ENCODE results near the gene ASAP2.

ASAP2 gene

GRCh38 chr2:9300829-9301453 is 94.3 kb downstream of the ASAP2 start:
- DNase-seq: no peak

- DNase-seq: no peak
These were observed 96.1 kb downstream of the ASAP2 start for GRCh38 chr2:9302755-9303154.

DNA sequence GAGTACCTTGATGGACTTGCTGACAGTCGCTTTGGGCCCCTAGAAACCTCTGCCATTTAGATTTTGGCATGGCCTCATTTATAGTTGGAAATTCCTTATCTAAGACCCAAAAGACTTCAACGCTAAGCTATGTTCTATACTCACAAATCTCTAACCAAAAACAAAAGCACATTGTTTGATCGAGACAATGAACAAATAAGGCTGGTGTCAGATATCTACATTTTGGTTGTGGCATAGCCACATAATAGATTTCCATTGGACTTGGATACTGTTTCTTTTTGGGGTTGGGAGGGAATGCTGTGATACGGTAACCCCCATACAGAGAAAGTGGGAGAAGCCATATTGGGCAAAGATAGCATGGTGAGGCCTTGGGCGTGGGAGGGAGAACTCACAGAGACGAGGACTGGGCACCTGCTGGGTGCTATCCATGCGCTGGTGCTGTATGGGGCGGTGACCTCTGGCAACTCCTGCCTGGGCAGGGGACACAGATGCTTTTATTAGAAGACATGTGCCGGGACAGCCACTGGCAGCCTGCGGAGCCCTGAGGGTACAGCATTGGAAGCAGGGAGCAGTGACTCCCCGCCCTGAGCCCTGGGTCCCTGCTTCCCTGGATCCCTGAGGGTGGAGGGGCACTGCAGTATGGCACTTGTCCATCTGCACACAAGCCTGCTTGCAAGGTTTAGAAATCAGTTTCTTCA is 97.1 kb downstream of the ASAP2 start:
- no peak for DNase-seq

GRCh38 chr2:9306911-9307310 is 100.3 kb downstream of the ASAP2 start:
- no peak for DNase-seq

GRCh38 chr2:9307535-9307934 is 100.9 kb downstream of the ASAP2 start:
- DNase-seq: no peak

DNA sequence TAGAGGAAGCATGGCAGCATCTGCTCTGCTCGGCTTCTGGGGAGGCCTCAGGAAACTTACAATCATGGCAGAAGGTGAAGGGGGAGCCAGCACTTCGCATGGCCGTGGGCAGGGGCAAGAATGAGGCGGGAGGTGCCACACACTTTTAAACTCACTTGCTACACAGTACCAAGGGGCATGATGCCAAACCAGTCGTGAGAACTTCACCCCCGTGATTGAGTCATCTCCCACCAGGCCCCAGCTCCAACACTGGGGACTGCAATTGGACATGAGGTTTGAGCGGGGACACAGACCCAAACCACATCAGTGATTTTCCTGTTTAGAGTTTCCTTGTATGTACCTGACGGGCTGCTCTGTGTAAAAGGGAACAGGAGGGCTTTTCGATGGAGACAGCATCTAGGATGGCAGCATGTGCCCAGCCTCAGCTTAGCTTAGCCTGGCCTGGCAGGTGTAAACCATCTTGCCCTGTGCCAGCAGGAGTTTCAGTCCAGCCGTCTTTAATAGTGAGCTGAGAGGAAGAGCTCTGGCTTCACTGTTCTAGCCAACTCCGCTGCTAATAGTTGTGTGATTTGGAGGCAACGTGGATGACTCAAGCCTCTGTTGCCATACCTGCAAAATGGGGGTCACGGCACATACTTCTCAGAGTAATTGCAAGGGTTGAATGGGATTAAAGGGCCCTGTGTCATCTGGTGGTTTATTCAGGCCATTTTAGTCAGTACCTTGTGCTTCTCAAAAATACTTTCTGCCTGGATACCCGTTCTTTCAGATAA is 101.8 kb downstream of the ASAP2 start:
- DNase-seq: no peak

DNA sequence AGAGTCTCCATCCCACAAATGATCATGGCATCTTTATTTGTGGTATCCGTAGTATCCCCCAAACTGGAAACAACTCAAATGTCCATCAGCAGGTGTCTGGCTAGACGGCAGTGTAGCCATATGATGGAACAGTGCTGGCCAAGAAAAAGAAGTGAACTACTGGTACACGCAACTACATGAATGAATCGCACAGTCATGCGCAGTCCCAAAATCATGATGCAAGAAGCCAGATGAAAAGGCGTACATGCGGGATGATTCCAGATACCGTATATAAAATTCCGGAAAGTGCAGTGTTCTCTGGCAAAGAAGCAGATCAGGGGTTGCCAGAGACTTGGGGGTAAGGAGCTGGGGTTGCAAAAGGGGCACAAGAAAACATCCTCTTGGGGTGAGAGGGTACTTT is 102.5 kb downstream of the ASAP2 start:
- DNase-seq: no peak

GRCh38 chr2:9310377-9310776 is 103.8 kb downstream of the ASAP2 start:
- DNase-seq: no peak

DNA sequence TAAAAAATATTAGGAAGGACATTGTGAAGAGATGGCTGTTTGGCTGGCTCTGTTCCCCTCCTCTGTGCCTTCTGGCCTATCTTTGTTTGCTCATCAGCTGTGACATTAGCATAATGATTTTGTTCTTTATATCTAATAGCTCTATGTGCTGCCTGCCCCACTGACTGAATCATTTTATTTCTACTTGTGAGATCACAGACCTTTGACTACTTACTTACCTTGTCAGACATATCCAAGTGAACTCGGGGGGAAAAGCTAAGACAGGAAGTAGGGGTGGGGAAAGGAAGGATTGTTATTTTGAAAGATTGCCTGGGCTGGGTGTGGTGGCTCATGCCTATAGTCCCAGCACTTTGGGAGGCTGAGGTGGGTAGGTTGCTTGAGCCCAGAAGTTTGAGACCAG is 104.2 kb downstream of the ASAP2 start:
- no peak for DNase-seq

GRCh38 chr2:9311488-9311887 is 104.9 kb downstream of the ASAP2 start:
- no peak for DNase-seq

DNA sequence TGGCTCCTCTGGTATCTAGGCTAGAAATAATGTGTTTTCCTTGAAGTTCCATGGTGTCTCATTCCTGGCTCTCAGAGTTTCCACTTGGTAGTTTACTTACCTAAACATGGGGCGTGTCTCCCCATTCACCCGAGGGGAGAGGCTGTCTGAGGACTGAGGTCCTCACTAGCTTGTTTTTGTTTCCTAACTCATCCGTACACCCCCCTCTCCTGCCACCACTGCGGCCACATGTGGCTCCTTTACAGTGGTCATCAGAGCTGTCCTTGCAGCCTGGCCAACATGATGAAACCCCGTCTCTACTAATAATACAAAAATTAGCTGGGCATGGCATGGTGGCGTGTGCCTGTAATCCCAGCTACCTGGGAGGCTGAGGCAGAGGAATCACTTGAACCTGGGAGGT is 106.0 kb downstream of the ASAP2 start:
- DNase-seq: no peak

GRCh38 chr2:9313443-9313842 is 106.8 kb downstream of the ASAP2 start:
- DNase-seq: no peak

- DNase-seq: no peak
These were observed 108.8 kb downstream of the ASAP2 start for GRCh38 chr2:9315280-9315847.

DNA sequence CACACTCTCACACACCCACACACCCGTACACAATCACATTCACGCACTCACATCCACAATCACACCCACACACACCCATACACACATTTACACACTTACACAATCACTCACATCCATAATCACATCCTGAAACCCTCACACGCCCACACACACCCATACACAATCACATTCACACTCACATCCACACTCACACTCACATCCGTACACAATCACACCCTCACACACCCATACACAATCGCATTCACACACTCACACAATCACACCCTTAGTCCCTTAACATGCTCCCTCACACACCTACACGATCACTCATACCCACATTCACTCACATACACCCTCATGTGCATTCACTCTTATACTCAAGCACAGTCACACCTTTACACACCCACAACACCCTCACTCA is 110.9 kb downstream of the ASAP2 start:
- DNase-seq: no peak

- no peak for DNase-seq
These were observed 112.1 kb downstream of the ASAP2 start for GRCh38 chr2:9318461-9319337.

- no peak for DNase-seq
These were observed 112.7 kb downstream of the ASAP2 start for GRCh38 chr2:9319338-9319715.

DNA sequence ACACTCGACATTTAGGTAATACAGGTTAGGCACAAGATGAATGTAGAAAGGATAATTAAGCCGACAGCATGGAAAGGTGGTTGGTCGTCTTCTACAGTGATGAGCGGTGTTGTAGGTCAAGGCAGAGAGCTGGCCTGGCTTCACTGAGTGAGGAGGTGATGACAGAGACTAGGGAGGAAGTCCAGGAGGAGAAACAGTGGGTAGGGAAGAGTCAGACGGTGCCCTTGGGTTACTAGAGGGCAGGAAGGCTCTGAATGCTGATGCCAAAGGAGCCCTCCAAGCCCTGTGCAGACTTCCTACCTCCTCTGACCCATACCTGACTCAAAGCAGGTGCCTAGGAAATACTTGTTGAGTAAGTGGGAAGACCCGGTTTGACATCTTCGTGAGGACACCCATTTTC is 116.0 kb downstream of the ASAP2 start:
- no peak for DNase-seq

DNA sequence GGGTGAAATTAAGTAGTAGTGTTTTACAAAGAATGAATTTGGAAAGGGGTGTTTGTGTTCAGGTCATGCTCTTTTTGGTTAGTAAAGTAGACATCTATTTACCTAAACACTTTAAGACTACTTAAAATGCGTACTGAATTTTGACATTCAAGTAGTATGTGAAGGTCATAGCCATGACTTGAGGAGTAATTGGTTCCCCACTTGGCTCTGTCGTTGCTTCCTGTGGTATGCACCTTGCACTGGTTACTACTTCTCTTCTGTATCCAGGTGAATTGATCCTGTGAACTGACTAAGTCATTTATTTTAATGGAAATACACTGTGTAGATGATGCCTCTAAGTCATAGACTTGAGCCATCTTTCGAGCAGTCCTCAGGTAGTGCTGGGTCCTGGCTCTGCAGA is 118.8 kb downstream of the ASAP2 start:
- no peak for DNase-seq

- DNase-seq: no peak
These were observed 120.4 kb downstream of the ASAP2 start for GRCh38 chr2:9326975-9327374.

GRCh38 chr2:9327873-9328352 is 121.3 kb downstream of the ASAP2 start:
- no peak for DNase-seq

GRCh38 chr2:9328931-9329330 is 122.3 kb downstream of the ASAP2 start:
- no peak for DNase-seq

- DNase-seq: no peak
These were observed 122.9 kb downstream of the ASAP2 start for GRCh38 chr2:9329497-9329896.
